Upper lobe of right lung (tissue), 1 donor: Measurements from ENCODE around the gene ERICH6. TPM values are rescaled to one million over a fixed set of nuclear protein-coding genes. Genes with fewer than 3 reads are reported as not detected.

ENCODE experiments used
- ATAC-seq: fragments of 200-7000 bp; cut with Tn5 transposase; one replicate; pipeline ENCODE4 v1.9.1; 2020; ENCODE audit warnings: mild to moderate bottlenecking, moderate library complexity
- DNase-seq: peaks from one replicate; pipeline ENCODE4 v3.0.0-alpha.2; 2020
- H3K27ac ChIP-seq: fragments of 200-600 bp; one replicate; pipeline ENCODE4 v1.8.0; 2022
- H3K27me3 ChIP-seq: fragments of 200-600 bp; one replicate; pipeline ENCODE4 v1.8.0; 2022; ENCODE audit warnings: mild to moderate bottlenecking
- H3K36me3 ChIP-seq: fragments of 200-600 bp; one replicate; pipeline ENCODE4 v1.8.0; 2022
- H3K4me1 ChIP-seq: fragments of 200-600 bp; one replicate; pipeline ENCODE4 v1.8.0; 2022
- H3K4me3 ChIP-seq: fragments of 200-600 bp; one replicate; pipeline ENCODE4 v1.8.0; 2022; ENCODE audit warnings: mild to moderate bottlenecking
- H3K9me3 ChIP-seq: fragments of 200-600 bp; one replicate; pipeline ENCODE4 v1.8.0; 2022
- intact Hi-C: fragments of 100-400 bp; cut with DNase I; formaldehyde crosslinking; loops from one replicate; pipeline ENCODE4 v1.11.0; 2022
- long read RNA-seq: library from polyadenylated mRNA; unstranded; transcript quantifications from one replicate; pipeline ENCODE4 v2.0.0, GENCODE V29; 2021
- total RNA-seq: library from RNA; stranded (reverse); fragmentation: NEBNext Ultra II Directional; extraction: Animal tissue kit (Norgen Biotek cat#: 25700); gene quantifications from one replicate; pipeline ENCODE4 v1.2.1, GENCODE V29; 2021
- TF ChIP-seq, protein P1 (sequence below): fragments of 200-600 bp; IDR thresholded peaks from one replicate; pipeline ENCODE4 v1.8.0; 2022; ENCODE audit warnings: antibody characterized with exemption
- donor health status: DM: no; HTN: yes; CAD: no; lungs with severe emphysema.

The ERICH6 gene
- total RNA-seq, result not detected
- long read RNA-seq, result 0 reads

GRCh38 chr3:150703756-150704344, at the start of gene ERICH6:
Gene ERICH6 (minus strand): TSS chr3:150703920. CDS start chr3:150703898, 22 bp downstream.
- ATAC-seq, result peak; percentile 99
- intact Hi-C loops, result no loop called here
- Histone ChIP-seq H3K4me1 (peaks cover 4% of the 10 kb centered on the region), H3K36me3 (no peaks in the 10 kb centered on the region), H3K27ac (peak within 1 kb of the TSS; percentile 90), H3K27me3 (no peaks in the 10 kb centered on the region), H3K4me3 (peak within 1 kb of the TSS; percentile 66), H3K9me3 (no peaks in the 10 kb centered on the region)
- TF ChIP-seq, protein P1, sequence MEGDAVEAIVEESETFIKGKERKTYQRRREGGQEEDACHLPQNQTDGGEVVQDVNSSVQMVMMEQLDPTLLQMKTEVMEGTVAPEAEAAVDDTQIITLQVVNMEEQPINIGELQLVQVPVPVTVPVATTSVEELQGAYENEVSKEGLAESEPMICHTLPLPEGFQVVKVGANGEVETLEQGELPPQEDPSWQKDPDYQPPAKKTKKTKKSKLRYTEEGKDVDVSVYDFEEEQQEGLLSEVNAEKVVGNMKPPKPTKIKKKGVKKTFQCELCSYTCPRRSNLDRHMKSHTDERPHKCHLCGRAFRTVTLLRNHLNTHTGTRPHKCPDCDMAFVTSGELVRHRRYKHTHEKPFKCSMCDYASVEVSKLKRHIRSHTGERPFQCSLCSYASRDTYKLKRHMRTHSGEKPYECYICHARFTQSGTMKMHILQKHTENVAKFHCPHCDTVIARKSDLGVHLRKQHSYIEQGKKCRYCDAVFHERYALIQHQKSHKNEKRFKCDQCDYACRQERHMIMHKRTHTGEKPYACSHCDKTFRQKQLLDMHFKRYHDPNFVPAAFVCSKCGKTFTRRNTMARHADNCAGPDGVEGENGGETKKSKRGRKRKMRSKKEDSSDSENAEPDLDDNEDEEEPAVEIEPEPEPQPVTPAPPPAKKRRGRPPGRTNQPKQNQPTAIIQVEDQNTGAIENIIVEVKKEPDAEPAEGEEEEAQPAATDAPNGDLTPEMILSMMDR, result peak; percentile 12
- peak; percentile 97 for DNase-seq

DNA sequence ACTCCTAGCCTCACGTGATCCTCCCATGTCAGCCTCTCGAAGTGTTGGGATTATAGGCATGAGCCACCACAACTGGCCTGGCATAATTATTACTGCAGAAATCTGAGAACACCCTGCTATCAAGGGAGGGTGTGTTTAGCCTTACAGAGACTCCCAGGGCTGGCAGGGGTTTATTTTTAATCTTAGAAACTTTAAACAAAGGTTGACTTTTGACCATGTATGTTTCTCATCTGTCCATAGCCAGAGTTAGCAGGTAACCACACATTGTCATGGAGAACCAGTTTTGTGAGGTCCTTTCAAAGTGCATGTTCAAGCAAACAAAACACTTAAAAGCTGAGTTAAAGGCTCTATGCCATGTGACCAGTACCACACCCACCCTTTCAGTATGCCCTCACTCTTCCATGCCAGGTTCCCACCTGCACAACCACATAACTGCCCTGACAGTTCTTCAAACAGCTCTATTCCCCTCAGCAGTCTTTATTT, 48.1 kb upstream of the ERICH6 start:
- H3K36me3 ChIP-seq, result no peaks in the 10 kb centered on the region
- DNase-seq (no peak), ATAC-seq (peak; percentile 92)
- H3K27ac ChIP-seq, result peak overlapping the region; percentile 53
- no peaks in the 10 kb centered on the region for H3K9me3 ChIP-seq
- no peaks in the 10 kb centered on the region for H3K27me3 ChIP-seq
- no peak overlapping the region for H3K4me3 ChIP-seq
- TF ChIP-seq, protein P1, result no peak
- intact Hi-C loops, result no loop called here
- peaks cover 44% of the 10 kb centered on the region for H3K4me1 ChIP-seq

DNA sequence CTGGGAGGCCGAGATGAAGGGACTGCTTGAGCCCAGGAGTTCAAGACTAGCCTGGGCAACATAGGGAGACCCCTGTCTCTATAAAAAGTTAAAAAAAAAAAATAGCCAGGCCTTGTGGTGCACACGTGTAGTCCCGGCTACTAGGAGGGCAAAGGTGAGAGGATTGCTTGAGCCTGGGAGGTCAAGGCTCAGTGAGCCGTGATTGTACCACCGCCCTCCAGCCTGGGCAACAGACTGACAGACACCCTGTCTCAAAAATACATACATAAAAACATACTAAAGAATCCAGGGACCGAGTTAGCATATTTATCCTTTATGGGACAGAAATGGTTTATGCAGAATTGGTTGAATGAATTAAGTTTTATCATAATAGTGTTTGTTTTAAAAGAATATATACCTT, 45.5 kb upstream of the ERICH6 start:
- Histone ChIP-seq H3K4me1 (peaks cover 33% of the 10 kb centered on the region), H3K4me3 (no peak overlapping the region), H3K27ac (no peak overlapping the region), H3K36me3 (no peaks in the 10 kb centered on the region), H3K9me3 (no peaks in the 10 kb centered on the region), H3K27me3 (no peaks in the 10 kb centered on the region)
- ATAC-seq (no peak), DNase-seq (no peak)
- intact Hi-C loops, result no loop called here
- TF ChIP-seq, protein P1, result no peak

DNA sequence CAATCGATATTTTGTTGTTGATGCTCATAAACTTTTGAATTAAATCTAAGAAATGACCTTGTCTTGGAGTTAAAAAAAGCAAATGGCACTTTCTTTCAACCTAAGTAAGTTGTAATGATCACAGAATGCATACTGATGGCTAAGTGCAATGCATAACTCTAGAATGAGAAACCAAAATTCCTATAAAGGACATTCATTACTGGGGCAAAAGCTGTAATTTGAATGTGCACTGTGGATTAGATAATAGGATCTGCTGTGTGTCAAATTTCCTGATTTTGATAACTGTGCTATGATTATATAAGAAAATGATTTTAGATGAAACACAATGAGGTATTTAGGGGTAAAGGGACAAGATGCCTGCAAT, 44.9 kb upstream of the ERICH6 start:
- no peak for DNase-seq
- Histone ChIP-seq H3K4me3 (no peak overlapping the region), H3K27ac (no peak overlapping the region), H3K4me1 (peaks cover 33% of the 10 kb centered on the region), H3K27me3 (no peaks in the 10 kb centered on the region), H3K9me3 (no peaks in the 10 kb centered on the region), H3K36me3 (no peaks in the 10 kb centered on the region)
- ATAC-seq, result no peak
- intact Hi-C loops, result no loop called here
- TF ChIP-seq, protein P1, result no peak

DNA sequence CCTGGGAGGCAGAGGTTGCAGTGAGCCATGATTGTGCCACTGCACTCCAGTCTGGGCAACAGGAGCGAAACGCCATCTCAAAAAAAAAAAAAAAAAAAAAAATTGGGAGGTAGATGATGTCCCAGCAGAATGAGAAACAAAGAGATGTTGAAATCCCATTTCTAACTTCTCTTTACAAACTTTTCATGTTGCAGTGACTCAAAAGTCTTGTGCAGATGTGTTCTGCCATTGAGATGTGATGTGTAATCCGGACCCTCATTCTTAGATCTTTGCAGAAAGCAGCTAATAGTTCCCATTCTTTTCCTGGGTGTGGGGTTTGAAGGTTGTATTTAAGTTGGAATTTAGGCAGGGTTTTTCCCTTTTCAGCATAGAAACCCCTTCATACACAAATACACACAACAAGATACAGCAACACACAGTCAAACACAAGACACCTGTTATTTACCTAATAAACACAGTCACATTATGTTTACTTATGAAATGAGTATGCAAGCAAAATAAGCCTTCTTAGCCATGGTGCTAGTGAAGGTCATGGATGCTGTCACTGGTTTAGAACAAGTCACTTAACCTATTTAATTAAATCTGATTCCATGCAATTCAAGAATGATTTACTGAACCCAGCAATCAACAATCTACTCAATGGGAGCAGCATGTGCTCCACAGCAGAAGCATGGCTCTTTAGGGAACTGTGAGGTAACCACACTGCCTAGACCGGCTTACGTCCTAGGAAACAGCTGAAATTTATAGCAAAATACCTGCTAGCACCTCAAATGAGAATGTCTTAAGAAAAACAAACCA, 44.4 kb upstream of the ERICH6 start:
- Histone ChIP-seq H3K9me3 (no peaks in the 10 kb centered on the region), H3K27me3 (no peaks in the 10 kb centered on the region), H3K4me1 (peaks cover 33% of the 10 kb centered on the region), H3K27ac (no peak overlapping the region), H3K36me3 (no peaks in the 10 kb centered on the region), H3K4me3 (no peak overlapping the region)
- TF ChIP-seq, protein P1, result no peak
- intact Hi-C loops, result no loop called here
- DNase-seq (no peak), ATAC-seq (peak; percentile 28)
